Fibroblast of skin of back (primary cell): ENCODE data around the gene SLCO3A1.
A peak's percentile ranks its signal among the peaks of the same experiment; 100 is the strongest.

Source experiments
- DNase-seq: peaks from one replicate; pipeline ENCODE4 v3.0.0-alpha.2; 2013

The SLCO3A1 gene

GRCh38 chr15:91862891-91863504 lies 9.5 kb downstream of the SLCO3A1 start:
- DNase-seq: no peak

GRCh38 chr15:91863621-91864255 lies 10.2 kb downstream of the SLCO3A1 start:
- no peak for DNase-seq

- DNase-seq: no peak
Observed at GRCh38 chr15:91864664-91865063, 11.2 kb downstream of the SLCO3A1 start.

- no peak for DNase-seq
Observed at GRCh38 chr15:91865486-91865885, 12.0 kb downstream of the SLCO3A1 start.

GRCh38 chr15:91865950-91866349 lies 12.4 kb downstream of the SLCO3A1 start:
- no peak for DNase-seq

GRCh38 chr15:91866371-91866905 lies 12.9 kb downstream of the SLCO3A1 start:
- no peak for DNase-seq

GRCh38 chr15:91866971-91867372 lies 13.5 kb downstream of the SLCO3A1 start:
- no peak for DNase-seq

GRCh38 chr15:91867581-91868026 lies 14.1 kb downstream of the SLCO3A1 start:
- DNase-seq: peak; percentile 30

- DNase-seq: no peak
Observed at GRCh38 chr15:91870876-91871537, 17.5 kb downstream of the SLCO3A1 start.

- no peak for DNase-seq
Observed at GRCh38 chr15:91871837-91872236, 18.3 kb downstream of the SLCO3A1 start.

GRCh38 chr15:91872356-91873137 lies 19.0 kb downstream of the SLCO3A1 start:
- no peak for DNase-seq

GRCh38 chr15:91873138-91873536 lies 19.6 kb downstream of the SLCO3A1 start:
- no peak for DNase-seq

- DNase-seq: no peak
Observed at GRCh38 chr15:91874171-91874570, 20.7 kb downstream of the SLCO3A1 start.

- DNase-seq: no peak
Observed at GRCh38 chr15:91874992-91875660, 21.6 kb downstream of the SLCO3A1 start.

GRCh38 chr15:91876187-91876586 lies 22.7 kb downstream of the SLCO3A1 start:
- DNase-seq: no peak

GRCh38 chr15:91878319-91878870 lies 24.9 kb downstream of the SLCO3A1 start:
- DNase-seq: no peak

GRCh38 chr15:91879158-91879557 lies 25.6 kb downstream of the SLCO3A1 start:
- DNase-seq: no peak

GRCh38 chr15:91880373-91880772 lies 26.9 kb downstream of the SLCO3A1 start:
- DNase-seq: no peak

- no peak for DNase-seq
Observed at GRCh38 chr15:91881569-91882297, 28.2 kb downstream of the SLCO3A1 start.

- peak; percentile 8 for DNase-seq
Observed at GRCh38 chr15:91882858-91883586, 29.5 kb downstream of the SLCO3A1 start.
